Measurements from ENCODE around the gene C5. TPM values are rescaled to one million over a fixed set of nuclear protein-coding genes. Genes with fewer than 3 reads are reported as not detected.
A peak's percentile ranks its signal among the peaks of the same experiment; 100 is the strongest.
"Not testable (repeated sequence)": the region's sequence is repeated elsewhere in the genome, so short reads cannot be mapped to it uniquely, and the experiment has no call there.

Gene C5
- polyA plus RNA-seq, 3 donors from 2014 or later: 0.25 to 0.49 TPM; not detected in 1

DNA sequence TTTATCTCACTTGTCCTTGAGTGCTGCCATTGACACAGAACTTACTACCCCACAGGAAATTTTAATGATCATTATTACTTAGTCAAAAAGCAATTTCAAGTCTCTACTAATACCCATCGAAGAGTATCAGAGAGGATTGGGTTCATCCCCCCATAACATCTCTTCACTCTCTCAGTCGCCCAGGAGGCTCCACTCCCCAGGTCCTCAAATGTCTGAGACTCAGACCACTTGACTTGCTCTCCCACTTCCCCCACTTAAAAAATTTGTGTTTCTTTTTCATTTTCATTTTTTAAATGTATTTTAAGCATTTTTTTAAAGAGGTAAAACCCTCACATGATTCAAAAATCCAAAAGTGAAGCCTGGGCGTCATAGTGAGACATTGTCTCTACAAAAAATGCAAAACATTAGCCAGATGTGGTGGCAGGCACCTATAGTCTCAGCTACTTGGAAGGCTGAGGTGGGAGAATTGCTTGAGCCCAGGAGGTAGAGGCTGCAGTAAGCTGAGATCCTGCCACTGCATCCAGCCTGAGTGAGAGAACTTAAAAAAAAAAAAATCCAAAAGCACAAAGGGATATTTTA lies 66.7 kb downstream of the C5 start:
- DNase-seq: no peak
- H3K4me3 Mint-ChIP-seq: no peak overlapping the region
- H3K9me3 Mint-ChIP-seq: no peaks in the 10 kb centered on the region
- peaks cover 0 to 9% (median 2%) of the 10 kb centered on the region in 3 donors for H3K27me3 Mint-ChIP-seq (ENCODE audit: low read depth in 3 of 3)
- no peak overlapping the region for H3K27ac Mint-ChIP-seq
- H3K36me3 Mint-ChIP-seq: no peaks in the 10 kb centered on the region
- H3K4me1 Mint-ChIP-seq: no peaks in the 10 kb centered on the region

- H3K27ac Mint-ChIP-seq: no peak overlapping the region
- no peaks in the 10 kb centered on the region for H3K4me1 Mint-ChIP-seq
- H3K9me3 Mint-ChIP-seq: no peaks in the 10 kb centered on the region
- DNase-seq: no peak
- no peaks in the 10 kb centered on the region for H3K36me3 Mint-ChIP-seq
- peaks cover 0 to 9% (median 2%) of the 10 kb centered on the region in 3 donors for H3K27me3 Mint-ChIP-seq (ENCODE audit: low read depth in 3 of 3)
- no peak overlapping the region for H3K4me3 Mint-ChIP-seq
These were observed 67.2 kb downstream of the C5 start for GRCh38 chr9:120982836-120983235.

DNA sequence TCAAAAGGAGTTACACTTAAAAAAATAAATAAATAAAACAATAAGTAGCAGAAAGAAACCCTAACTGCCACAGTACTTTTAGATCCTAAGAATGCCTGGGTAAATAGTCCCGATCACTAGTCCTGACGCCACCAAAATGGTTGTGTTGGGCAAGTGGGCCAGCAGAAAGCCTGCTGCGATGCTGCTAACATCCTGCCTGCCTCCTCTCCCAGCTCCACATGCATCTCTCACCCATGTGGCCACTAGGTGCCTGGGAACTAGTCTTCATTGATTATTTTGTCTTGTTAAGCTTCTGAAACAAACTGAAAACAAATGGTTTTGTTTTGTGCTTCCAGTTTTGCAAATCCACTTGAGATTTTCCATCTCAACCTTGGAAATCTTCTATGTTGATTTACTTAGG lies 69.1 kb downstream of the C5 start:
- no peaks in the 10 kb centered on the region for H3K36me3 Mint-ChIP-seq
- peaks cover 0 to 9% (median 2%) of the 10 kb centered on the region in 3 donors for H3K27me3 Mint-ChIP-seq (ENCODE audit: low read depth in 3 of 3)
- no peaks in the 10 kb centered on the region for H3K9me3 Mint-ChIP-seq
- H3K4me1 Mint-ChIP-seq: no peaks in the 10 kb centered on the region
- H3K4me3 Mint-ChIP-seq: no peak overlapping the region
- DNase-seq: no peak
- H3K27ac Mint-ChIP-seq: no peak overlapping the region

GRCh38 chr9:120979797-120980196 lies 70.3 kb downstream of the C5 start:
- Mint-ChIP-seq H3K27me3 (ENCODE audit: low read depth in 3 of 3) (peaks cover 0 to 6% (median 2%) of the 10 kb centered on the region in 3 donors), H3K27ac (no peak overlapping the region), H3K9me3 (no peaks in the 10 kb centered on the region), H3K36me3 (no peaks in the 10 kb centered on the region), H3K4me3 (no peak overlapping the region), H3K4me1 (peaks cover 7 to 8% of the 10 kb centered on the region in 2 donors)
- no peak for DNase-seq

DNA sequence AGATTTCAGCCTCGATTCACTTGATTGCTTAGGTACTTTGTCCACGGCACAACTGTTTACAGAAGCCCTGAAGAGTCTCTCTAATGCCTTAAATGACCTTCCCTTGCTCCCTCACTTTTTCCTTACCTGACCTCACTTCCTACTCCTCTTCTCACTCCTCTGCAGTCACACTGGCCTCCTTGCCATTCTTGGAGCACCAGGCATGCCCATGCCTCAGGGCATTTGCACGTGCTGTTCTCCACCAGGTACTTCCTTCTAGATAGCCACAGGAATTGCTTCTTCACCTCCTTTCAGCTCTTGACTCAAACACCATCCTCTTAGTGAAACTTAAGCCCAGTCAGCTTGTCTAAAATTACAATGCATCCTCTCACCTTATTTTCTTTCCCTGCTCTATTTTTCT lies 71.1 kb downstream of the C5 start:
- H3K9me3 Mint-ChIP-seq: no peaks in the 10 kb centered on the region
- peaks cover 0 to 3% (median 2%) of the 10 kb centered on the region in 3 donors for H3K27me3 Mint-ChIP-seq (ENCODE audit: low read depth in 3 of 3)
- no peak overlapping the region for H3K27ac Mint-ChIP-seq
- DNase-seq: no peak
- no peaks in the 10 kb centered on the region for H3K36me3 Mint-ChIP-seq
- H3K4me3 Mint-ChIP-seq: no peak overlapping the region
- peaks cover 7 to 13% of the 10 kb centered on the region in 2 donors for H3K4me1 Mint-ChIP-seq

- Mint-ChIP-seq H3K36me3 (no peaks in the 10 kb centered on the region), H3K27ac (no peak overlapping the region), H3K4me1 (peaks cover 7 to 13% of the 10 kb centered on the region in 2 donors), H3K4me3 (no peak overlapping the region), H3K9me3 (no peaks in the 10 kb centered on the region), H3K27me3 (ENCODE audit: low read depth in 3 of 3) (peaks cover 0 to 2% (median 0%) of the 10 kb centered on the region in 3 donors)
- no peak for DNase-seq
These were observed 72.8 kb downstream of the C5 start for GRCh38 chr9:120977321-120977720.

DNA sequence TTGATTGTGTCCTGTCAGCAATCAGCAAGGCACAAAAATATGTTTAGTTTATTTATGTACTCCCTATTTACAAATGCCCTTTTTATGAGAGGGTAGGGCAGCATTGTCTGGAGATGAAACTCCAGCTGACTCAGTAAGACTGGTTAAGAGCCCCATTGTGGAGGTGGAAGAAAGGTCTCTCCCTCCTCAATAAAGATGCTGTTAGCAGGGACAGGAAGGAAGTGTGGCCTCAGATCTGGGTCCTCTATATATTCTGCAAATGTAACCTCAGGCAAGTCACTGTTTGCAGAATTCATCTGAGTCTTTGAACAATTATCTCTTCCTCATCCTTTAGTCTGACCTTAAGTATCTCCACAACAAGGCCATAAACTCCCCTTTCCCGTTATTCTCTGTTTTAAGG lies 75.2 kb downstream of the C5 start:
- no peaks in the 10 kb centered on the region for H3K9me3 Mint-ChIP-seq
- peaks cover 7 to 13% of the 10 kb centered on the region in 2 donors for H3K4me1 Mint-ChIP-seq
- peak overlapping the region in 3 of 6 donors; percentile 19 to 68 (median 60) for H3K27ac Mint-ChIP-seq
- no peak for DNase-seq
- H3K27me3 Mint-ChIP-seq (ENCODE audit: low read depth in 3 of 3): no peaks in the 10 kb centered on the region
- no peaks in the 10 kb centered on the region for H3K36me3 Mint-ChIP-seq
- H3K4me3 Mint-ChIP-seq: no peak overlapping the region

DNA sequence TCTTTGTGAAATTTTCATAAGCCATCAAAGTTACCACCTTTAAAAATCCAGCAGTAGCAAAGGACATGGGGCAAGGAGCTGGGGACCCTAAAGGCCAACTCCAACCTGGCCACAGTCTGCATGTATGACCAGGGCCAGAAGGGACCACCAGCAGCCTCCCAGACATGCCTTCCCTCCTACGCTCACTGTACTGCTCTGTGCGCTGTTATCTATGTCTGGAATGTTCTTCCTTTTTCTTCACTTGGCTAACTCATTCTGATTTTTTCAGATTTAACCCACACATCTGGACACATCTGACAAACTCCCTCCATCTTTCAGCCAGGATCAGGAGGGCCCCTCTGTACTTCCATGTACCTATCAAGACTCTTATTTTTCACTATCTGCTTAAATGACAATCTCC lies 75.9 kb downstream of the C5 start:
- no peaks in the 10 kb centered on the region for H3K36me3 Mint-ChIP-seq
- no peak overlapping the region for H3K27ac Mint-ChIP-seq
- no peak for DNase-seq
- no peak overlapping the region for H3K4me3 Mint-ChIP-seq
- no peaks in the 10 kb centered on the region for H3K27me3 Mint-ChIP-seq (ENCODE audit: low read depth in 3 of 3)
- no peaks in the 10 kb centered on the region for H3K9me3 Mint-ChIP-seq
- H3K4me1 Mint-ChIP-seq: peaks cover 7 to 13% of the 10 kb centered on the region in 2 donors

DNA sequence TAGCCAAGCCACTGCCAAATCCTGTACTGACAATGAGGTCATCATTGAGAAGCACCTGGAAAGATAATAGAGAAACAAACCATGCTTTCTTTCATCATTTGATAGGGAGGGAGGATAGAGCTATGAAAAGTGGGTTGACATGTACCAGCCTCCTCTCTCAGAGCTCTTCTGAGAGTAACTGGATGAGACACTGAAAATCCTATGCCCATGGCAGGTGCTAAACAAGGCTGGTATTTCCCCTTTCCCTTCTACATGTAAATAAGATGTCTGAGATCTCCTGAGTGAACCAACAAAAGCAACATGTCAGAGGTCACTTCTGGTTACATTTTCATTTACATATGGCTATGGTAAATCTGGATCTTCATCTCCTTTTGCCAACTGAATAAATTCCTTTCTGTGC lies 78.1 kb downstream of the C5 start:
- Mint-ChIP-seq H3K36me3 (no peaks in the 10 kb centered on the region), H3K4me1 (peaks cover 7 to 13% of the 10 kb centered on the region in 2 donors), H3K27me3 (ENCODE audit: low read depth in 3 of 3) (peaks cover 0 to 3% (median 0%) of the 10 kb centered on the region in 3 donors), H3K9me3 (no peaks in the 10 kb centered on the region), H3K4me3 (no peak overlapping the region), H3K27ac (no peak overlapping the region)
- no peak for DNase-seq

- not testable (repeated sequence) for H3K4me3 Mint-ChIP-seq; H3K27me3 Mint-ChIP-seq (ENCODE audit: low read depth in 3 of 3); H3K36me3 Mint-ChIP-seq; H3K27ac Mint-ChIP-seq; H3K9me3 Mint-ChIP-seq; DNase-seq
- H3K4me1 Mint-ChIP-seq: peaks cover 7 to 13% of the 10 kb centered on the region in 2 donors
These were observed 78.6 kb downstream of the C5 start for GRCh38 chr9:120971471-120971870.

DNA sequence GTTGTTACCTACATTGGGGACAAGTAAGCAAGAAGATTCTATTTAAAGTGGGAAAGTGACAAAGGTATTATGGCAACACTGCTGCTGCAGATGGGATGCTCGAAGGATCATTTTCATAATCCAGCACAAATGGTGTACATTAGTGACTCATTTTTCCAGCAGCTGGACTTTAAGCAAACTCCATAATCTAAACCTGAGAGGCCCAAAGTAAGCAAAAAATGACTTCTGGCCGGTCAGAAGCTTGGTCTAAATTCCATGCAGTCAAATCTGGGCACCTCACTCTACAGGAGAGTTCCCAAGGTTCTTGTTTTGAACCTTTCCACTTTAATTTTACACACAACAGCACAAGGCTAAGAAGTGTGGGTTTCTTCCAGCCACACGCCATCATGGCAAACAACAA lies 79.8 kb downstream of the C5 start:
- Mint-ChIP-seq H3K4me3 (no peak overlapping the region), H3K27me3 (ENCODE audit: low read depth in 3 of 3) (peaks cover 0 to 3% (median 0%) of the 10 kb centered on the region in 3 donors), H3K4me1 (peaks cover 5 to 9% of the 10 kb centered on the region in 2 donors), H3K36me3 (no peaks in the 10 kb centered on the region), H3K27ac (no peak overlapping the region), H3K9me3 (no peaks in the 10 kb centered on the region)
- DNase-seq: no peak

DNA sequence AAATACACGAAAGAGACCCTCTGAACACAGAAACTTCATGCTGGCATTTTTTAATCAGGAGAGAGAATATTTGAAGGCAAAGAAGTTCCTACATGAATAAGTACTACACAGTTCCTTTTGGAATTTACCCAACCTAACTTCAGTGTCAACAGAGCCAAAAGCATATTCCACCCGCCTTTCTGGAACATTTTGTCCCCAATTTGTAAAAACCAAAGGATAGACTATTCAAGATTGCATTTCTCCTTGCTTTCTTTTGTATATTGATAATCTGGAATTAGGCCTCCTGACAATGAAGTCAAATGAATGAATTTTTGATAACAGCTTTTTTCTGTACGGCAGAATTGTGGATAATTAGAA lies 84.1 kb downstream of the C5 start:
- Mint-ChIP-seq H3K4me3 (no peak overlapping the region), H3K27me3 (ENCODE audit: low read depth in 3 of 3) (peaks cover 0 to 3% (median 0%) of the 10 kb centered on the region in 3 donors), H3K4me1 (no peaks in the 10 kb centered on the region), H3K36me3 (peaks cover 0 to 7% (median 0%) of the 10 kb centered on the region in 3 donors), H3K27ac (no peak overlapping the region), H3K9me3 (no peaks in the 10 kb centered on the region)
- DNase-seq: no peak

DNA sequence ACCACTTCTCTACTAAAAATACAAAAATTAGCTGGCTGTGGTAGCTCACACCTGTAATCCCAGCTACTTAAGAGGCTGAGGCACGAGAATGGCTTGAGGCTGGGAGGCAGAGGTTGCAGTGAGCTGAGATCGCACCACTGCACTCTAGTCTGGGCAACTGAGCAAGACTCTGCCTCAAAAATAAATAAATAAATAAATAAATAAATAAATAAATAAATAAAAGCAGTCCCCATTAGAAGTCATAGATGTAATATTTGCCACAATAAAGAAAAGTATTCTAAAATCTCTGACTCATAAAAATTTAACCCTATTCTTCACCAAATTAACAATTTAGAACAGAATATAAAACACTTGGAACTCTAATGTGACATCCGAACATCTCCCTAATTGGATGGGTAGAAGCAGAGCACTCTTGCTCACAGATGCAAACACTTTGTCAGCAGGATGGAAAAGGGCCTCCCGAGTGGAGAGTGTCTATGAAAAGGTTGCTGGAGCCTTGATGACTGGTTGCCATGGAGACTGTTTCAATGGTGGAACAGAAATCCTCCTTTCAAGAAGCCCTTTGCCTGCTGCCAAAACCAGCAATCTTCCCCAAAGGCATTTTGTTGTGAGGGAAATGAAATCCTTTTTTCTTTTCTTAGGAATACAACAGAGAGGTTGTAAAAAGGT lies 84.6 kb downstream of the C5 start:
- Mint-ChIP-seq H3K9me3 (no peaks in the 10 kb centered on the region), H3K27me3 (ENCODE audit: low read depth in 3 of 3) (peaks cover 0 to 3% (median 0%) of the 10 kb centered on the region in 3 donors), H3K36me3 (peaks cover 0 to 7% (median 0%) of the 10 kb centered on the region in 3 donors), H3K4me1 (no peaks in the 10 kb centered on the region), H3K27ac (no peak overlapping the region), H3K4me3 (no peak overlapping the region)
- DNase-seq: no peak

- Mint-ChIP-seq H3K4me1 (no peaks in the 10 kb centered on the region), H3K27me3 (ENCODE audit: low read depth in 3 of 3) (peaks cover 0 to 3% (median 0%) of the 10 kb centered on the region in 3 donors), H3K9me3 (no peaks in the 10 kb centered on the region), H3K4me3 (no peak overlapping the region), H3K27ac (no peak overlapping the region), H3K36me3 (peaks cover 0 to 7% (median 0%) of the 10 kb centered on the region in 3 donors)
- no peak for DNase-seq
These were observed 88.1 kb downstream of the C5 start for GRCh38 chr9:120961936-120962335.

DNA sequence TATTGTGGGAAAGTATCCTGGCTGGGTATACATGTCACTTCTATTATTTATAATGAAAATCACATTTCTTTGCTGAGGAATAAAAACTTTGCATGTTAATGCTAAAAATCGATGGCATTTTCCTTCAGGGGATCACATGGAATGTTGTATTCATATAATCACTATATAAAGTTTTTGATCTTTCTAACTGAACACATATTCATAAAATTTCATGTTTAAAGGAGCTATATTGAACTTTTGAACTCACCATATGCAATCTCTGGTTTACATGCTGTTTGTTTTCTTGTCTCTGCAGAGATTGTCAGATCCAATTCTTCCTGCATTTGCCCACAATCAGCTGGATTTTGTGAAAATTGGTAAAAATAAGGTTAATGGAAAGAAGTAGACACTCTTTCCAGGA lies 90.1 kb downstream of the C5 start:
- Mint-ChIP-seq H3K4me1 (no peaks in the 10 kb centered on the region), H3K9me3 (no peaks in the 10 kb centered on the region), H3K4me3 (no peak overlapping the region), H3K27me3 (ENCODE audit: low read depth in 3 of 3) (peaks cover 0 to 3% (median 0%) of the 10 kb centered on the region in 3 donors), H3K27ac (no peak overlapping the region), H3K36me3 (peaks cover 0 to 7% (median 0%) of the 10 kb centered on the region in 3 donors)
- DNase-seq: no peak

Data from immature natural killer cell (primary cell).